Panc1 (cell line): Measurements from ENCODE around the gene CABCOCO1. TPM values are rescaled to one million over a fixed set of nuclear protein-coding genes. Genes with fewer than 3 reads are reported as not detected.

Source experiments
- ATAC-seq: fragments of 200-7000 bp; cut with Tn5 transposase; 2 replicates; pipeline ENCODE4 v1.9.1; 2020; ENCODE audit warnings: mild to moderate bottlenecking, moderate library complexity
- BruUV-seq: library from RNA; stranded (reverse); fragments of 400-500 nt; replicated peaks from 2 replicates; lab custom pipeline; 2021; lab: Mats Ljungman, UMichigan
- CTCF ChIA-PET: fragments of 300-600 bp; sonication (Branson Sonifier 250); formaldehyde crosslinking; loops from one replicate; lab custom pipeline; 2022; ENCODE audit warnings: antibody characterized with exemption; lab: Charles Lee
- POLR2A ChIA-PET: fragments of 300-600 bp; sonication (Branson Sonifier 250); formaldehyde crosslinking; loops from one replicate; lab custom pipeline; 2022; ENCODE audit warnings: antibody characterized with exemption; lab: Charles Lee
- DNase-seq: peaks from one replicate; pipeline ENCODE4 v3.0.0-alpha.2; 2010; ENCODE audit warnings: low read depth, low spot score
- H3K27ac ChIP-seq: 2 replicates; pipeline ENCODE4 v1.5.1; 2011; ENCODE audit warnings: mild to moderate bottlenecking, low read length, inconsistent platforms
- H3K27me3 ChIP-seq: fragments of 200-500 bp; sonication (Bioruptor generic); 2 replicates; pipeline ENCODE4 v1.6.0; 2014; ENCODE audit warnings: low read length, inconsistent platforms; ENCODE audit not compliant: control insufficient read depth, insufficient read depth
- H3K36me3 ChIP-seq: fragments of 200-500 bp; sonication (Bioruptor generic); 2 replicates; pipeline ENCODE4 v1.5.1; 2014; ENCODE audit warnings: inconsistent platforms, mild to moderate bottlenecking, low read length, moderate library complexity; ENCODE audit not compliant: control insufficient read depth, insufficient read depth
- H3K4me1 ChIP-seq: 2 replicates; pipeline ENCODE4 v1.5.1; 2011; ENCODE audit warnings: inconsistent platforms, mild to moderate bottlenecking, low read length, moderate library complexity; ENCODE audit not compliant: control insufficient read depth, insufficient read depth
- H3K4me3 ChIP-seq, 2 experiments: 2 replicates each; pipeline ENCODE4 v1.5.1; 2011 to 2012; ENCODE audit warnings: low read depth in 2 of 2, low read length in 2 of 2, mild to moderate bottlenecking in 2 of 2, inconsistent platforms in 1 of 2, moderate library complexity in 1 of 2
- H3K9me3 ChIP-seq: fragments of 200-500 bp; sonication (Bioruptor generic); 2 replicates; pipeline ENCODE4 v1.5.1; 2014; ENCODE audit warnings: low read depth, mild to moderate bottlenecking, inconsistent platforms, low read length, moderate library complexity; ENCODE audit not compliant: control insufficient read depth, insufficient read depth
- CTCF ChIP-seq: fragments of 450-650 bp; IDR thresholded peaks from 2 replicates; pipeline ENCODE4 v1.5.1; 2017; ENCODE audit warnings: mild to moderate bottlenecking
- POLR2AphosphoS5 ChIP-seq: IDR thresholded peaks from 2 replicates; pipeline ENCODE4 v1.6.1; 2012; ENCODE audit warnings: mild to moderate bottlenecking, low read depth, low read length, moderate library complexity
- REST ChIP-seq, 2 experiments: IDR thresholded peaks; 2 replicates each; pipeline ENCODE4 v1.6.1; 2011 to 2012; ENCODE audit warnings: low read depth in 2 of 2, control low read depth in 1 of 2, low read length in 1 of 2, mild to moderate bottlenecking in 1 of 2, moderate library complexity in 1 of 2; ENCODE audit not compliant: insufficient read depth in 1 of 2
- SIN3A ChIP-seq: IDR thresholded peaks from 2 replicates; pipeline ENCODE4 v1.6.1; 2012; ENCODE audit warnings: low read depth, mild to moderate bottlenecking, low read length, moderate library complexity, borderline replicate concordance; ENCODE audit not compliant: insufficient read depth
- TCF7L2 ChIP-seq: IDR thresholded peaks from 2 replicates; pipeline ENCODE4 v1.6.1; 2011; ENCODE audit warnings: mild to moderate bottlenecking, low read depth, low read length, inconsistent platforms
- in situ Hi-C: cut with HindIII; loops from 2 replicates; pipeline ENCODE4 v1.10.0; 2016; ENCODE audit warnings: low sequenced_read_pairs, low pct_unique_long_range_greater_than_20kb
- intact Hi-C: fragments of 100-400 bp; cut with micrococcal nuclease; formaldehyde crosslinking; loops from one replicate; pipeline ENCODE4 v1.10.0; 2022; ENCODE audit not compliant: unreplicated experiment
- total RNA-seq: library from RNA; stranded (reverse); gene quantifications from one replicate; pipeline ENCODE4 v1.2.1, GENCODE V29; 2021; ENCODE audit not compliant: unreplicated experiment

The CABCOCO1 gene
- total RNA-seq, 1 experiment from 2014 or later: 4.0 TPM

DNA sequence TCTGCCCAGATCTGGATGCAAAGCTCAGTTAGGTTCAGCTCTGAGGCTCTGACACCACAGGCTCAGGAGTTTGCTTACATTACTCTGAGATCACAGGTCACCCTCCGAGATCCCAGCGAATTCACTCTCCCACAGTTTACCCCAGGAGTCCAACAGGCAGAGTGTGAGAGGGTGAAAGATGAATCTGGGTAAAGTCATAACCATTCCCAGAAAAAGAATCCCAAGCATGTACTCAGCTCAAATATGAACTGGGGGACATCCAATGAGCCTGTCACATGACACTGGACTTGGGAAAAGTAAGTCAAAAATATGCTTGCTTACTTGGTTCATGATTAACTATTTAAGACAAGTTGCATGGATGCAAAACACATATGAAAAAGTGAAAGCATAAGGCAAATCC, 128.5 kb downstream of the CABCOCO1 start:
- no peak overlapping the region for H3K4me3 ChIP-seq
- BruUV-seq: no TSS peak
- DNase-seq (no peak), ATAC-seq (no peak)
- TF ChIP-seq TCF7L2 (no peak), CTCF (no peak), POLR2AphosphoS5 (no peak), REST (IDR thresholded peaks at IDR 0.05; ENCODE audit: insufficient read depth in 1 of 2, low read depth in 2 of 2, low read length in 1 of 2) (no peak), SIN3A (no peak)
- no peaks in the 10 kb centered on the region for H3K9me3 ChIP-seq
- H3K27me3 ChIP-seq: no peaks in the 10 kb centered on the region
- CTCF ChIA-PET: no interaction called here
- intact Hi-C loops: no loop called here
- POLR2A ChIA-PET: no interaction called here
- in situ Hi-C loops: no loop called here
- H3K36me3 ChIP-seq: no peaks in the 10 kb centered on the region
- H3K4me1 ChIP-seq: 0 out of 2 replicates have a peak, but pooled peaks cover 3% of the 10 kb centered on the region
- peak overlapping the region; percentile 44; the same call in 1 of the 2 replicates for H3K27ac ChIP-seq

DNA sequence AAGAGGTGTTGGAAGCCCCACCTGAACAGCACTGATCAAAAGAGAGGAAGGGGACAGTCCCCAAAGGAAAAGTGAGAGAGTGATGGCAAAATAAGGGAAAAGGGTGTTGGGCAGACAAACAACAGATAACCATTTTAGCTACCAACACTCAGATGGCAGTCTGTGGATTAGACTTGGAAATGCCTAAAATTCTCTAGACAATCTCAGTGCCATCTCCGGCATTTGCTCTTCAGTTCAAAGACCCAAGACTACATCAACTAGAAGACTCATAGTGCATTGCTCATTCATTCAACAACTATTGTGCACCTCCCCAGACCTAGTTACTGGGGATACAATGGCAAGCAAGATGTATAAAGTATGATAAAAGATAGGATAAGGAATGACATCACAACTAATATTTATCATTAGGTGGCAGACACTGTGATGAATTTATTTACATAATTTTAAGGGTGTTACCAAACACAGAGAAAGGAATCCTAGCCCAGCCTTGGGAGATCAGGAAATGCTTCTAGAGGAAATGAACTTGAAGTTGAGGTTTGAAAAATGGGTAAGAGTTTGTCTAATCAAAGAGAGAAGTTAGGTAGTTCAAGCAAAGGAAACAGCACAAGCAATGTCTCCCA, 129.5 kb downstream of the CABCOCO1 start:
- Histone ChIP-seq H3K36me3 (no peaks in the 10 kb centered on the region), H3K27me3 (no peaks in the 10 kb centered on the region), H3K27ac (peak overlapping the region; percentile 44; the same call in 1 of the 2 replicates), H3K4me3 (no peak overlapping the region), H3K9me3 (no peaks in the 10 kb centered on the region), H3K4me1 (0 out of 2 replicates have a peak, but pooled peaks cover 3% of the 10 kb centered on the region)
- intact Hi-C loops: no loop called here
- no peak for TF ChIP-seq SIN3A
- no peak for TF ChIP-seq TCF7L2
- no peak for TF ChIP-seq REST (IDR thresholded peaks at IDR 0.05; ENCODE audit: insufficient read depth in 1 of 2, low read depth in 2 of 2, low read length in 1 of 2)
- no peak for TF ChIP-seq POLR2AphosphoS5
- TF ChIP-seq CTCF: no peak; the same call in 1 of the 2 replicates
- ChIA-PET POLR2A (no interaction called here), CTCF (no interaction called here)
- no TSS peak for BruUV-seq
- no peak for DNase-seq
- ATAC-seq: no peak
- in situ Hi-C loops: no loop called here
